Epithelial cell of esophagus (primary cell): ENCODE data around the gene ZSCAN23.
"Not testable (repeated sequence)": the region's sequence is repeated elsewhere in the genome, so short reads cannot be mapped to it uniquely, and the experiment has no call there.

Experiments
- DNase-seq: peaks from one replicate; pipeline ENCODE4 v3.0.0; 2010; ENCODE audit warnings: low read depth
- H3K4me3 ChIP-seq: 2 replicates; pipeline ENCODE4 v1.5.1; 2011; ENCODE audit warnings: mild to moderate bottlenecking, low read length, control low read depth
- TF ChIP-seq, protein P1 (sequence below): IDR thresholded peaks from 2 replicates; pipeline ENCODE4 v1.5.1; 2011; ENCODE audit warnings: low read depth, mild to moderate bottlenecking, low read length, control low read depth, inconsistent platforms; ENCODE audit not compliant: insufficient read depth; ENCODE audit errors: missing control alignments

The ZSCAN23 gene

DNA sequence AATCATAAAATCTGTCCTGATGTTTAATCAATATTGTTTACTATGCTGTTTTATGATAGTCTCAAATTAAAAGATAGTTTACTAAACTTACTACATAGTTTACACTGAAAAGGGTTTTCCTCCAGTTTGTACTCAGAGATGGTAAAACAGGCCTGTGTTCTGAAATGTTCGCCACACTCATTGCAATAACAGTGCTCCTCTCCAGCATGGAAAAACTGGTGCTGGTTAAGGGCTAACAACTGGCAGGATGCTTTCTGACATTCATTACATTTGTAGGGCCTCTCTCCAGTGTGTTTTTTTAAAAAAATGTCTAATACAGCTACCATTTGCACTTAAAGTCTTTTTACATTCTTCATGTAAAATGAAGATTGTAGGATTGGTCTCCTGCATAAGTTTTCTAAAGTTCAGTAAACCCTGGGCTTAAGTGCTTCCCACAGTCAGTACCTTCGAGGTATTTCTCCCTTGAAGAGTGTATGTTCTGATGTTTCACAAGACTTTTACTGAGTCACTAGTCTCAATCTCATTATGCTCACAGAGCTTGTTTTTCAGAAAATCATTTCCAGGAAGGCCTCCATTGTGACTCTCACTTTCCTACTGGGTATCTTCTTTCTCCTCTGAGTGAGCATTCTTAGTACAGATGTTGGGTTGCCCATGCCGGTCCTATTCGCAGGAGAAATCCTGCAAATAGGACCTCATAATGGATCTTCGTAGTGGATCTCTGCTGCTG is 35.1 kb downstream of the ZSCAN23 start:
- H3K4me3 ChIP-seq, result no peak overlapping the region
- peak; percentile 70 for DNase-seq
- TF ChIP-seq, protein P1, sequence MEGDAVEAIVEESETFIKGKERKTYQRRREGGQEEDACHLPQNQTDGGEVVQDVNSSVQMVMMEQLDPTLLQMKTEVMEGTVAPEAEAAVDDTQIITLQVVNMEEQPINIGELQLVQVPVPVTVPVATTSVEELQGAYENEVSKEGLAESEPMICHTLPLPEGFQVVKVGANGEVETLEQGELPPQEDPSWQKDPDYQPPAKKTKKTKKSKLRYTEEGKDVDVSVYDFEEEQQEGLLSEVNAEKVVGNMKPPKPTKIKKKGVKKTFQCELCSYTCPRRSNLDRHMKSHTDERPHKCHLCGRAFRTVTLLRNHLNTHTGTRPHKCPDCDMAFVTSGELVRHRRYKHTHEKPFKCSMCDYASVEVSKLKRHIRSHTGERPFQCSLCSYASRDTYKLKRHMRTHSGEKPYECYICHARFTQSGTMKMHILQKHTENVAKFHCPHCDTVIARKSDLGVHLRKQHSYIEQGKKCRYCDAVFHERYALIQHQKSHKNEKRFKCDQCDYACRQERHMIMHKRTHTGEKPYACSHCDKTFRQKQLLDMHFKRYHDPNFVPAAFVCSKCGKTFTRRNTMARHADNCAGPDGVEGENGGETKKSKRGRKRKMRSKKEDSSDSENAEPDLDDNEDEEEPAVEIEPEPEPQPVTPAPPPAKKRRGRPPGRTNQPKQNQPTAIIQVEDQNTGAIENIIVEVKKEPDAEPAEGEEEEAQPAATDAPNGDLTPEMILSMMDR, result no peak

- H3K4me3 ChIP-seq, result no peak overlapping the region
- TF ChIP-seq, protein P1, result no peak
- no peak for DNase-seq
These were observed 35.9 kb downstream of the ZSCAN23 start for GRCh38 chr6:28407401-28407800.

DNA sequence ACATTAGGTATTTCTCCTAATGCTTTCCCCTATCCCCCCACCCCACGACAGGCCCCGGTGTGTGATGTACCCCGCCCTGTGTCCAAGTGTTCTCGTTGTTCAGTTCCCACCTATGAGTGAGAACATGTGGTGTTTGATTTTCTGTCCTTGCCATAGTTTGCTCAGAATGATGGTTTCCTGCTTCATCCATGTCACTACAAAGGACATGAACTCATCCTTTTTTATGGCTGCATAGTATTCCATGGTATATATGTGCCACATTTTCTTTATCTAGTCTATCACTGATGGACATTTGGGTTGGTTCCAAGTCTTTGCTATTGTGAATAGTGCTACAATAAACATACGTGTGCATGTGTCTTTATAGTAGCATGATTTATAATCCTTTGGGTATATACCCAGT is 39.4 kb downstream of the ZSCAN23 start:
- H3K4me3 ChIP-seq, DNase-seq: not testable (repeated sequence)

DNA sequence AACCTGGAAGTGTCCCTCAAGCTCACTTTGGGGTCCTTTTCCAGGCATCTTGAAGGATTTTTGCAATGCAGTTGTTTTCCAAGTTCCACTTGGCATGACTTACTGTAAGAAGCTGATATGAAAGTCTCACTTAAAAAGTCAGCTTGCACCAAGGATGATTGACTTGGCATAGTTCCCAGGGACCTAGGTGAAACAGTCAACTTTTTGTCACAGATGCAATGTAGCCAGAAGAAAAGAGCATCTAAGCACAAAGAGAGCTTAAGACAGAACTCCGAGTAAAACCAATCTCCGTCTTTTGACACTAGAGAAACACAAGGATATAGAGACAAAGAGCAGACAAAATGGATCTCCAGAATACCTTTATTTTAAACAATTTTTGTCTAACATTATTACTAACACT is 41.1 kb downstream of the ZSCAN23 start:
- DNase-seq, result no peak
- TF ChIP-seq, protein P1, result no peak
- no peak overlapping the region for H3K4me3 ChIP-seq

DNA sequence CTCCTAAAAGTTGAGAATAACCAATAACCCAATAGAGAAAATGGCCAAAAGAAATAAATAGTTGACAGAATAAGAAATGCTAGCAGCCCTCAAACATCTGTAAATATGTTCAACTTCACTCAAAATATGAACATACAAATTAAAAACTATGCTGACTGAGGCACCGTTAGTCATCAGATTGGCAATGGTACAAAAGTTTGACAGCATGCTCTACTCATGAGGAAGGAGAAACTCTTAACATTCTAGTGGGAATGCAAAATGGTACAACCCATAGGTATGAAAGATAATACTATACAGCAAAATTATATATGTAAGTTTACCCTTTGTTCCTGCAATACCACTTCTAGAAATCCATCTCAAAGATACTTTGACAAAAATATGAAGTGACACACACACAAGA is 42.1 kb downstream of the ZSCAN23 start:
- TF ChIP-seq, protein P1, result no peak
- H3K4me3 ChIP-seq, result no peak overlapping the region
- DNase-seq, result peak; percentile 82

DNA sequence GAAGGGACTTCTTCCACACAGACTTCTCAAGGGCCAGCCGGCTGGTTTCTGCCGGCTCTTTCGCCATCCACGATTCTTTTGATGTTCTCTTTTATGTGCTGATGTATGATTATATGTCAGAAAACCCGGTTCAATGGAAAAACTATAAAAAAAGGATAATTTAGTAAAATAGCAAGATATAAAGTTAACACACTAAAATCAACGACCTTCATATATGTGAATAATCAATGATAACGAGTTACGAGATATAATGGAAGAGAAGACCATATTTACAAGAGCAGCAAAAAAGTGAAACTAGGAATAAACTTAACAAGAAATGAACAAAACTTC is 43.2 kb downstream of the ZSCAN23 start:
- H3K4me3 ChIP-seq, result peak overlapping the region; percentile 95
- DNase-seq, result no peak
- TF ChIP-seq, protein P1, result no peak

DNA sequence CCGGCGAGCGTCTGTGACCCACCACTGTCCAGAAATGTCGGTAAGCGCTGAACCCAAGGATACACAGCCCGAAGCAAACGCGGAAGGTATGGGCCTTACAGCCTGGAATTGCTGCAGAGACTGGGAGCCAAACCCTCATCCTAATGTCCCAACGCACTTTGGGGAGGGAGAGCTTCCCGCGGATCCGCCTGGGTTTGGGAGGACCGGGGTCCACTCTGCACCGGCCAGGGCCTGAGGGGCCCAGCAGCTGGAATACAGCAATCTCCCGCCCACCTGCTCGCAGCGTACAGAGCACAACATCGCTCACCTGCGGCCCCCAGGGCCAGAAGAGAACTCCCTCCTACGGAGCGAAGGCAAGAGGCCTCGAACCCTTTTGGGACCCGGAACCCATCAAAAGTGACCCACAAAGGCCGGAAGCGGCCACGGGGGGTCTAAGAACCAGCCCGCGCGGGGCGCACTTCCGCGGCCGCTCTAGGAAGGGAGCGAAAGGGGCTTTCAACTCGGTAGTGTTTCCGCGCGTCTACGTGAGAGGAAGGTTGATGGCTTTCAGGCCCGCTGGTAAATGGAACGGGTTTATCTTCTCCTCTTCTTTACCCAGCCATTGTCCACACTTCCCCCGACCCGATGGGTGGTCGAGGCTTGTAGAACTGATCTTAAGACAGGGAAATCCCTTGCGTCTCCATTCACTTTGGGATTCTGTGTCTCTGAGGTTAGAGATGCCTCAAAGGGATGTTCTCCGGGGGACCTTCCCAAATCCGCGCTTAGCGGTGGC is 43.8 kb downstream of the ZSCAN23 start, which contains the start of gene ZSCAN12:
ZSCAN12 (minus strand) TSS at position 398 of the 772 bp plus-strand sequence. CDS start 1,342 bp downstream, outside the sequence.
- DNase-seq, result peak; percentile 86
- TF ChIP-seq, protein P1, result peak; percentile 55
- H3K4me3 ChIP-seq, result peak within 1 kb of the TSS; percentile 95
